OCI-LY7 (cell line): ENCODE data around the gene ZNF639. TPM values are rescaled to one million over a fixed set of nuclear protein-coding genes. Genes with fewer than 3 reads are reported as not detected.

ENCODE experiments used
- BruUV-seq: library from RNA; stranded (reverse); fragments of 400-500 nt; replicated peaks from 2 replicates; lab custom pipeline; 2021; lab: Mats Ljungman, UMichigan
- CTCF ChIA-PET: fragments of 300-600 bp; sonication (Branson Sonifier 250); formaldehyde crosslinking; loops from one replicate; lab custom pipeline; 2022; ENCODE audit warnings: antibody characterized with exemption; ENCODE audit not compliant: unreplicated experiment; lab: Charles Lee
- POLR2A ChIA-PET: fragments of 300-600 bp; sonication (Branson Sonifier 250); formaldehyde crosslinking; loops from one replicate; lab custom pipeline; 2022; ENCODE audit warnings: antibody characterized with exemption; lab: Charles Lee
- DNase-seq: peaks from one replicate; pipeline ENCODE4 v3.0.0-alpha.2; 2015; ENCODE audit warnings: low spot score
- H2AFZ ChIP-seq: fragments of 200-600 bp; sonication (generic), shearing (Covaris generic); 2 replicates; pipeline ENCODE4 v1.6.1; 2014; ENCODE audit warnings: mild to moderate bottlenecking, antibody characterized with exemption, low read length, moderate library complexity
- H3K27ac ChIP-seq: fragments of 200-600 bp; sonication (generic); 2 replicates; pipeline ENCODE4 v1.5.1; 2014; ENCODE audit warnings: mixed run types, low read depth, mild to moderate bottlenecking, moderate library complexity, low read length, inconsistent platforms; ENCODE audit not compliant: poor library complexity, severe bottlenecking
- H3K36me3 ChIP-seq: fragments of 200-600 bp; sonication (generic); 2 replicates; pipeline ENCODE4 v1.6.1; 2014; ENCODE audit warnings: mild to moderate bottlenecking, antibody characterized with exemption, low read length, moderate library complexity, mixed read lengths; ENCODE audit not compliant: insufficient read depth
- H3K4me1 ChIP-seq: fragments of 200-600 bp; sonication (generic); 2 replicates; pipeline ENCODE4 v1.5.1; 2014; ENCODE audit warnings: mild to moderate bottlenecking, low read length; ENCODE audit not compliant: insufficient read depth, poor library complexity, severe bottlenecking
- H3K4me2 ChIP-seq: fragments of 200-600 bp; sonication (generic); 2 replicates; pipeline ENCODE4 v1.6.1; 2014; ENCODE audit warnings: mild to moderate bottlenecking, low read length
- H3K4me3 ChIP-seq: fragments of 200-600 bp; sonication (generic); 2 replicates; pipeline ENCODE4 v1.5.1; 2014; ENCODE audit warnings: mild to moderate bottlenecking, low read depth, low read length; ENCODE audit not compliant: poor library complexity, severe bottlenecking
- H3K79me2 ChIP-seq: fragments of 200-600 bp; sonication (generic); 2 replicates; pipeline ENCODE4 v1.6.1; 2016; ENCODE audit warnings: low read depth, mild to moderate bottlenecking, low read length, moderate library complexity, mixed read lengths; ENCODE audit not compliant: insufficient read depth
- H3K9me2 ChIP-seq: fragments of 200-600 bp; sonication (generic); 2 replicates; pipeline ENCODE4 v1.6.1; 2016; ENCODE audit warnings: mild to moderate bottlenecking, low read length, mixed read lengths; ENCODE audit not compliant: insufficient read depth
- H3K9me3 ChIP-seq: fragments of 200-600 bp; sonication (generic); 2 replicates; pipeline ENCODE4 v1.6.1; 2014; ENCODE audit warnings: mild to moderate bottlenecking, mixed run types, low read length, mixed read lengths
- H4K20me1 ChIP-seq: fragments of 200-600 bp; sonication (generic); 2 replicates; pipeline ENCODE4 v1.6.1; 2014; ENCODE audit warnings: mild to moderate bottlenecking, antibody characterized with exemption, low read length, moderate library complexity, mixed read lengths; ENCODE audit not compliant: insufficient read depth
- EZH2phosphoT487 ChIP-seq: fragments of 200-600 bp; sonication (generic); IDR thresholded peaks from 2 replicates; pipeline ENCODE4 v1.6.1; 2018; ENCODE audit warnings: low read depth, borderline replicate concordance, mild to moderate bottlenecking, mixed run types, antibody characterized with exemption, low read length, moderate library complexity, mixed read lengths
- intact Hi-C: fragments of 100-400 bp; cut with micrococcal nuclease; formaldehyde crosslinking; loops from one replicate; pipeline ENCODE4 v1.10.0; 2022; ENCODE audit not compliant: unreplicated experiment
- total RNA-seq, 2 experiments: library from RNA; depleted of rRNA in 1 of 2; stranded (reverse); fragments of >200 nt in 1 of 2; shearing (Covaris generic) in 1 of 2; gene quantifications; 2 replicates each; pipeline ENCODE4 v1.2.3, GENCODE V29; 2014 to 2022
- TF ChIP-seq, protein P1 (sequence below): fragments of 200-600 bp; sonication (generic); conservative IDR thresholded peaks from 2 replicates; pipeline ENCODE4 v1.5.1; 2014; ENCODE audit warnings: mild to moderate bottlenecking, antibody characterized with exemption, low read length, moderate library complexity, mixed read lengths

Gene ZNF639
- total RNA-seq, 2 experiments from 2014 or later = 59.3 to 61.3 TPM

DNA sequence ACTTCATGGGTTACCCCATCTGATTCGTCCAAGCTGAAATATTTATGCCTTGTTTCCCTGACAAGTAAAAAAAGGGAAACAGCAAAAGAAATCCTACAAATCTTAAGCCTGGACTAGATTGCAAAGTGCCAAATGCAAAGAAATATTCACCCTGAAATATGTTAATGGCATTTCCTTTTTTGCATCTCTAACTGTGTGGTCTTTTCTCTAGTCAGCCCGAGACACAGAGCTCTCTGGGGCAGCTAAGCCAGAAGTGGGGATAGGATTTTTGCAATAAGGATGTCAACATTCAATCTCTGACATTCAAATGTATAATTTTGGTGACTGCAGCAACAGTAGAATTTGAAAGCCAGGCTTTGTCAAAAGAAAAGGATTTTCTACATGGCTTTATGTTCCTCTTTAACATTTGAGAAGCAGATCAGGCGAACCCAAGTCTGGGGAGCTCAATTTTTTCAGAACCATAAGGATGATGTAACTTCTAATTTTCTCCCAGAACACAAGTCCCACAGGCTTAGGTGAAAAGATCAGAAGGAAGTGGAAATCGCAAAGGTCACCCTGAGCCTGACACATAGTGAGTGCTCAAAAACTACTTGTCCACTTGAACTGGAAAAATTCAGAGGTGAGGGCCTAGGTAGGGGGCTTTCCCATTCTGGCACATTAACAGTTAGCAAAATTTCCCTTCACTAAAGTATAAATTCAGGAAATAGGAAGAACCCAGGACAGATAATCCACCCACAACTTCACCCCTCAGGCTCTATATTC is 43.7 kb upstream of the ZNF639 start:
- POLR2A ChIA-PET = no interaction called here
- no peak overlapping the region for H3K4me3 ChIP-seq
- H3K36me3 ChIP-seq = no peaks in the 10 kb centered on the region
- H3K4me1 ChIP-seq = no peaks in the 10 kb centered on the region
- no TSS peak for BruUV-seq
- H3K79me2 ChIP-seq = no peaks in the 10 kb centered on the region
- CTCF ChIA-PET = no interaction called here
- H3K9me3 ChIP-seq = no peaks in the 10 kb centered on the region
- no peak overlapping the region for H3K27ac ChIP-seq
- TF ChIP-seq, protein P1, sequence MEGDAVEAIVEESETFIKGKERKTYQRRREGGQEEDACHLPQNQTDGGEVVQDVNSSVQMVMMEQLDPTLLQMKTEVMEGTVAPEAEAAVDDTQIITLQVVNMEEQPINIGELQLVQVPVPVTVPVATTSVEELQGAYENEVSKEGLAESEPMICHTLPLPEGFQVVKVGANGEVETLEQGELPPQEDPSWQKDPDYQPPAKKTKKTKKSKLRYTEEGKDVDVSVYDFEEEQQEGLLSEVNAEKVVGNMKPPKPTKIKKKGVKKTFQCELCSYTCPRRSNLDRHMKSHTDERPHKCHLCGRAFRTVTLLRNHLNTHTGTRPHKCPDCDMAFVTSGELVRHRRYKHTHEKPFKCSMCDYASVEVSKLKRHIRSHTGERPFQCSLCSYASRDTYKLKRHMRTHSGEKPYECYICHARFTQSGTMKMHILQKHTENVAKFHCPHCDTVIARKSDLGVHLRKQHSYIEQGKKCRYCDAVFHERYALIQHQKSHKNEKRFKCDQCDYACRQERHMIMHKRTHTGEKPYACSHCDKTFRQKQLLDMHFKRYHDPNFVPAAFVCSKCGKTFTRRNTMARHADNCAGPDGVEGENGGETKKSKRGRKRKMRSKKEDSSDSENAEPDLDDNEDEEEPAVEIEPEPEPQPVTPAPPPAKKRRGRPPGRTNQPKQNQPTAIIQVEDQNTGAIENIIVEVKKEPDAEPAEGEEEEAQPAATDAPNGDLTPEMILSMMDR = no peak
- no peak for TF ChIP-seq EZH2phosphoT487
- intact Hi-C loops = no loop called here
- H3K9me2 ChIP-seq = no peaks in the 10 kb centered on the region
- no peak for DNase-seq
- no peak overlapping the region for H2AFZ ChIP-seq
- H3K4me2 ChIP-seq = no peak overlapping the region
- H4K20me1 ChIP-seq = no peaks in the 10 kb centered on the region

DNA sequence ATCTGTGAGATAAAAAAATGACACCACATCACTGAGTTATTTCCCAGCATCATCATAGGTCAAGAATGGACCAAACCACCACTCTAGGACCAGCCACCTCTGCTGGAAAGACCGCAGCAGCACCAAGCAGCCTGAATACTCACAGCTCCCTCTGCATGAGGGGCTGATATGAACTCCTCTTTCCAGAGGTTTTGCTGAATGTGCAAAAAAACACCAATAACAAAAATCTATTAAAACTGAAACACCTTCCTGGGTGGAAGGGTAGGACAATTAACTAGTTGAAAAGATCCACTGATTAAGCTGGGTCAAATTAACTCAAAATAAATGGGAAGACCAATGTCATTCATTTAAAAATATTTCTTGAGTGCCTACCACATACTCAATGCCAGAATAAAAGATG is 43.0 kb upstream of the ZNF639 start:
- BruUV-seq = no TSS peak
- no peak for DNase-seq
- no peaks in the 10 kb centered on the region for H3K36me3 ChIP-seq
- no peak overlapping the region for H2AFZ ChIP-seq
- ChIA-PET POLR2A (interaction anchor here (0.6 to 0.9 kb wide), 2 partner anchors 9 to 147 kb away, joined by 3 read pairs; no protein-coding TSS in a partner anchor), CTCF (no interaction called here)
- intact Hi-C loops = no loop called here
- no peaks in the 10 kb centered on the region for H3K79me2 ChIP-seq
- no peaks in the 10 kb centered on the region for H3K9me2 ChIP-seq
- H4K20me1 ChIP-seq = no peaks in the 10 kb centered on the region
- H3K27ac ChIP-seq = no peak overlapping the region
- TF ChIP-seq, protein P1 = no peak
- no peak for TF ChIP-seq EZH2phosphoT487
- no peaks in the 10 kb centered on the region for H3K4me1 ChIP-seq
- no peaks in the 10 kb centered on the region for H3K9me3 ChIP-seq
- H3K4me2 ChIP-seq = no peak overlapping the region
- no peak overlapping the region for H3K4me3 ChIP-seq

DNA sequence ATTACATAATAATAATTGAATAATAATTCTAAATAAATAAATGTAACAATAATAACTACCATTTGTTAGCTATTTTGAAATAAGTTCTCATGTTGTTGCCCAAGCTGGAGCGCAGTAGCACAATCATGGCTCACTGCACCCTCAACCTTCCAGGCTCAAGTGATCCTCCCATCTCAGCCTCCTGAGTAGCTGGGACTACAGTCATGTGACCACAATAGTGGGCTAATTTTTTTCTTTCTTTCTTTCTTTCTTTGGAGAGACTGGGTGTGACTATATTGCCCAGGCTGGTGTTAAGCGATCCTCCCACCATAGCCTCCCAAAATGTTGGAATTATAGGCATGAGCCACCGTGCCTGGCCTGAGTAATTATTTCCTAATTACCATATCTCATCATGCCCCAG is 41.0 kb upstream of the ZNF639 start:
- Histone ChIP-seq H3K79me2 (no peaks in the 10 kb centered on the region), H3K4me3 (no peak overlapping the region), H4K20me1 (no peaks in the 10 kb centered on the region), H3K36me3 (no peaks in the 10 kb centered on the region), H3K27ac (no peak overlapping the region), H3K4me2 (no peak overlapping the region), H2AFZ (no peak overlapping the region), H3K9me3 (no peaks in the 10 kb centered on the region), H3K4me1 (no peaks in the 10 kb centered on the region), H3K9me2 (no peaks in the 10 kb centered on the region)
- no TSS peak for BruUV-seq
- TF ChIP-seq, protein P1 = no peak
- TF ChIP-seq EZH2phosphoT487 = no peak
- ChIA-PET CTCF (no interaction called here), POLR2A (interaction anchor here (1.0 kb wide), 1 partner anchor 33 kb away, joined by 3 read pairs; no protein-coding TSS in a partner anchor)
- intact Hi-C loops = no loop called here
- DNase-seq = no peak
